T-helper 2 cell (primary cell): ENCODE measurements around the gene RSL1D1.
"Not testable (repeated sequence)": the region's sequence is repeated elsewhere in the genome, so short reads cannot be mapped to it uniquely, and the experiment has no call there.

Experiments used
- DNase-seq, 5 experiments: peaks; one replicate each; pipeline versions ENCODE4 v3.0.0 to v3.0.0-alpha.2; 2012 to 2022

RSL1D1 gene

GRCh38 chr16:11843206-11843605 lies 8.1 kb downstream of the RSL1D1 start:
- no peak for DNase-seq

GRCh38 chr16:11841026-11841425 lies 10.3 kb downstream of the RSL1D1 start:
- DNase-seq, result no peak

DNA sequence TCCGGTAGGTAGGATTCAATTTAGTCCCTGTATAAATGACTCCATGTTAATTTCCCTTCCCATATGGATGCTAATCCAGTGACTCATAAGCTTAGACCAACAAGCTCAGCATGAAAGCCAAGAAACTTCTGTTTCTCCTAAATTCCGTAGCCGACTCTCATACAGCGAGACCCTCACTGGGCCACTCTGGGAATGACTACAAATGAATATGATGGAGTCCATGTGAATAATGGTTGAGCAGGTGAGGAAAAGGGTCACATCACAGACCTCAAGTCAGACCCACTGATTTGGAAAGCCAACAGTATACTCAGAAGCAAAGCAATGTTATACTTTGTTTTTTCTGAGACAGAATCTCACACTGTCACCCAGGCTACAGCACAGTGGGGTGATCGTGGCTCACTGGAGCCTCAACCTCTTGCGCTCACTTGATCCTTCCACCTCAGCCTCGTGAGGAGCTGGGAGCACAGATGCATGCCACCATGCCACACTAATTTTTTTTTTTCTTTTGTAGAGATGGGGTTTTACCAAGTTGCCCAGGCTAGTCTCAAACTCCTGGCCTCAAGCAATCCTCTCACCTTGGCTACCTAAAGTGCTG lies 14.6 kb downstream of the RSL1D1 start:
- no peak for DNase-seq

DNA sequence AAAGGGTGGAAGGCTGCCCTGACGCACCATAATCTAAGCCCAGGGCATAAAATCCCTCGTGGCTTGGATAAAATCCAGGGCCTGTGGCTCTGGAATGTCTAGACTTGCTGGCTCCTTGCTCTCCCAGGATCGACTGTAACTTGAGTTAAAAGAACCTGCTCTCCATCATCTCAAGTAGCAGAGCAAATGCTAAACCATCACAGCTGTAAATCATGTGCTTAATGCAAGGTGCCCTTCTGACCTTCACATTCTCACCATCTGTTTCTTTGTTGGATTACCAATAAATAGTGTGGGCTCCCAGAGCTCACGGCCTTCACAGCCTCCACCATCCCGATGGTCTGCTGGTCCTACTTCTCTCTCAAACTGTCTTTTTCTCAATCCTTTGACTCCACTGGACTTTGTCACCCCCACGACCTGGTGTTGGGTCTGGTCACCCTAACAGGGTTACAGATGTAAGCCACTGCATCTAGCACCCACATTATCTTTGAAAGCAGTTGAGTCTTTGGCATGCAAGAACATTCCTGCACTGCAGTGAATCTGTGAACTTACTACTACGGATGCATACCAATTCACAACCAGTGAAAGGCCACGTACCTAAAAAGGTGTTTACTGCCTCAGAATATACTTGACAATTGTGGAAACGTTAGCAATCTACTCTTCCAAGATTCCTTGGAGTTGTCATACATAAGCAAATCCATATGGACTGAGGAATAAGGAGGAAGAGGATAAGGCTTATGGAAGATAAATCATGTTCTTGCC lies 15.3 kb downstream of the RSL1D1 start:
- no peak for DNase-seq

- DNase-seq, result no peak
Observed at GRCh38 chr16:11835309-11835708, 16.0 kb downstream of the RSL1D1 start.

DNA sequence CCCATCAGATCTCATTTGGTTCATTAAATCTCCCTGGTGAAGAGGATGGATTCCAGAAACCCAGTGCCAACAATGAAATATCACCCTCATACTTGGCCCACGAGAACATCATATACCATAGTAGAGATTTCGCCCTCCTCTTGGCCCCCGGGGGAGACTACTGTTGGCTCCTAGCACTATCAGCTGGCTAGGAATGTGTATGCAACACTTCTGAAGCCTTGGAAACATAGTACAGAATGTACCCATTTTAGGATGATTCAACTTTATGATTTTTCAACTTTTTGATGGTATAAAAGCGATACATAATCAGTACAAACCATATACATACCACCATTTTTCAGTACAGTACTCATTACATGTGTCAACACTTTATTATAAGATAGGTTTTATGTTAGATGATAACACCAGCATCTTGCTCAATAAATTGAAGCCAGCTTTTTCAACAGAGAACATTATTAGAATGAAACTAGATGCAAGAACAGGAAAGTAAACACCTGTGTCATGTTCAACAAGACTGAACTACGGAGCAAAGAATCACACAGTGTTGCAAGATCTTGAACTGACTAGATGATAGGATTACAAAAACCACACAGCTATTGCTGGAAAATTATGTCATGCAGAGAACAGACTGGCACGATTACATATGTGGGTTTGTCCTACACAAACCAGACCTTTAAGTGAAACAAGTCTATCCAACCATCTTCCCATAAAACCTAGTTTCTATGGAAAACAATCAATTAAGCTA lies 17.2 kb downstream of the RSL1D1 start:
- DNase-seq, result peak in 1 of 5 experiments; percentile 13

DNA sequence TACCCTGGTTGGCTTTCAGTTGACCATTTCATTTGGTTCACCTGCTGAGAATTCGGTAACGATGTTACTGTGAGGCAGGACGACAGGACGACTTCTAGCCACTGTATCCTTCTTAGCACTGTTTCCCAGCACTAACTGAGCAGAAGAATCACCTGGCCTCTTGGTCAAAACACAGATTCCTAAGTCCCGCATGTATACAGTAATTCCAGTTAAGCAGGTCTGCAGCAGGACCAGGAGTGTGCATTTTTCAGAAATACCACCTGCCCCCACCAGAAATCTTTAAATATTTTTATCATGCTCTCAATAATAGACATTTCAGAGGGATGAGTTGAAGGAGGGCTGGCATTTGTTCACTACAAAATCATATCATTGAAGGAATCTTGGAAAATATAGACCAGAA lies 22.6 kb downstream of the RSL1D1 start:
- DNase-seq, result no peak

- not testable (repeated sequence) for DNase-seq
Observed at GRCh38 chr16:11825520-11826165, 25.7 kb downstream of the RSL1D1 start.

GRCh38 chr16:11824362-11824761 lies 27.0 kb downstream of the RSL1D1 start:
- no peak for DNase-seq

GRCh38 chr16:11823645-11824044 lies 27.7 kb downstream of the RSL1D1 start:
- not testable (repeated sequence) for DNase-seq

- DNase-seq, result no peak
Observed at GRCh38 chr16:11819798-11820197, 31.5 kb downstream of the RSL1D1 start.

DNA sequence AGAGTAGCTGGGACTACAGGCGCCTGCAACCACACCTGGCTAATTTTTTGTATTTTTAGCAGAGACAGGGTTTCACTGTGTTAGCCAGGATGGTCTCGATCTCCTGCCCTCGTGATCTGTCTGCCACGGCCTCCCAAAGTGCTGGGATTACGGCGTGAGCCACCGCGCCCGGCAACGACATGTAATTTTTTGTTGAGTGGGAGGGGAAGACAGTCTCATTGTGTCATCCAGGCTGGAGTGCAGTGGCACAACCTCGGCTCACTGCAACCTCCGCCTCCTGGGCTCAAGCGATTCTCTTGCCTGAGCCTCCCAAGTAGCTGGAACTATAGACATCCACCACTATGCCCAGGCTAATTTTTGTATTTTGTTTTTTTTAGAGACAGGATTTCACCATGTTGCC lies 32.4 kb downstream of the RSL1D1 start:
- not testable (repeated sequence) for DNase-seq

GRCh38 chr16:11816123-11816522 lies 35.2 kb downstream of the RSL1D1 start:
- no peak for DNase-seq

- not testable (repeated sequence) for DNase-seq
Observed at GRCh38 chr16:11814800-11815199, 36.5 kb downstream of the RSL1D1 start.

DNA sequence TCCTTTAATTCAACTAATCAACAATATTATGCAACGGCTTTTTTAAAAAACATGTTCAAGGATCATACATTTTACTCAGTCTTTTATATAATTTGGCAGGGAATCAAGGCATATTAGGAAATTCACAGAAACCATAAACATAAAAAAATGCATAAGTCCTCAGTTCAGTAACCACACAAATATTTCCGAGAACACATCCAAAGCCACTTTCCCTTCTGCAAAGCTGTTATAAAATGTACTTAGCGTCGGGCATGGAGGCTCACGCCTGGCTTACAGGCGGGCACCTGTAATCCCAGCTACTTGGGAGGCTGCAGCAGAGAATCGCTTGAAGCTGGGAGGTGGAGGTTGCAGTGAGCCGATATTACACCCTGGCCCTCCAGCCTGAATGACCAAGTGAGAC lies 44.6 kb downstream of the RSL1D1 start:
- DNase-seq, result no peak

DNA sequence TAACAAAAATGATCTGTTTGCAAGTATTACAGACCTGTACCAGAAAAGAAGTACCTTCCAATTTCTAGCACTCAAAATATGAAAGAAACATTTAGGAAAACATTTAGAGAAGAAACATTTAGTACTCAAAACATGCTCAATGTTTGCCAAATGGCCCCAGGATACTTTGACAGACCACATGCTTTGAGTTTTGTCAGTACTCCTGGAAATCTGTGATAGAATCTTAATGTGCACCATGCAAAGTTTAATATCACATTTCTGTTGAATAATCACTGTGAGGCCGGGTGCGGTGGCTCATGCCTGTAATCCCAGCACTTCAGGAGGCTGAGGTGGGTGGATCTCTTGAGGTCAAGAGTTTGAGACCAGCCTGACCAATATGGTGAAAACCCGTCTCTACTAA lies 45.8 kb downstream of the RSL1D1 start:
- no peak for DNase-seq

- DNase-seq, result no peak
Observed at GRCh38 chr16:11801481-11802021, 49.8 kb downstream of the RSL1D1 start.

- DNase-seq, result no peak
Observed at GRCh38 chr16:11800382-11800718, 51.0 kb downstream of the RSL1D1 start.

DNA sequence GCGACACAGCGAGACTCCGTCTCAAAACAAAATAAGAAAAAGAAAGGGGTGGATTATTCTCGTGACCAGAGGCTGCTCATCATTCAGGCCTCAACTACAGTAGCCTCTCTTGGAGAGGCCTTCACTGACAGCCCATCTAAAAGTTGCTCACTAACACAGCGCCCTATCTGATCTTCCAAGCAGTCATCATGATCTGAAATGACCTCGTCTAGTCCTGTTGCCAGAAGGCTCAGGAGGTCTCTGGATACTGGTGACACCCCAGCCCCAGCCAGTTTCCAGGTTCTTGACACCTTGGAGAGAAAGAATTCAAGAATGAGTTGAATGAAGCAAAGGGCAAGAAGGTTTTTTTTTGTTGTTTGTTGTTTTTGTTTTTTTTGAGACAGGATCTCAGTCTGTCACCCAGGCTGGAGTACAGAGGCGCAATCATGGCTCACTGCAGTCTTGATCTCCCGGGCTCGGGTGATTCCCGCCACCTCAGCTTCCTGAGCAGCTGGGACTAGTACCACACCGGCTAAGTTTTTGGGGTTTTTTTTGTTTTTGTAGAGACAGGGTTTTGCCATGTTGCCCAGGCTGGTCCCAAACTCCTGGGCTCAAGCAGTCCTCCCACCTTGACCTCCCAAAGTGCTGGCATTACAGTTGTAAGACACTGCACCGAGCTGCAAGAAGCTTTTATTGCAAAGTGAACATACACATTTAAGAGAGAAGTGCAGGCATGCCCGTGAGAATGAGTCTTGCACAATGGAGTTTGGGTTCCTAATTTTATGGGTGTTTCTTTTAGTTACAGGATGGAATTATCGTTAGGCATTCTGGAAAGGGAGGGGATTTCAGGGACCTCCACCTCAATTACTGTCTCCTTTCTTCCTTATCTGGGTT lies 51.6 kb downstream of the RSL1D1 start:
- peak in 1 of 5 experiments; percentile 34 for DNase-seq

- DNase-seq, result no peak
Observed at GRCh38 chr16:11799017-11799381, 52.3 kb downstream of the RSL1D1 start.

DNA sequence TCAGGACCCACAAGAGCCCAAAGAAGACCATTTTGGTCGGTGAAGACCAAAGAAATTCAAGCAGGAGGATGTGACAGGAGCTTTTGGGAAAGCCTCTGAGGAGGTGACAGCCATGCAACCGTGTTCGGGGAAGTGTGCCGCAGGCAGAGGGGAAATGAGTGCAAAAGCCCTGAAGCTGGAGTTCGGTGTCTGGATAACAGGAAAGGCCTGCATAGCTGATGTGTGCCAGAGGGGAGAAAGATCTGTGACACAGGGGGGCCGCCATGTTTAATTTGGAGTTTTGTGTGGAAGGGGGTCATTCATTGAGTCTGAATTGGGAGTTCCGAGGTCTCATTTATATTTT lies 53.4 kb downstream of the RSL1D1 start:
- no peak for DNase-seq
